Ishikawa (cell line): ENCODE results near the gene NECTIN1.

Source experiments
- CEBPB ChIP-seq: IDR thresholded peaks from 2 replicates; pipeline ENCODE4 v1.6.1; 2012
- CREB1 ChIP-seq: IDR thresholded peaks from 2 replicates; pipeline ENCODE4 v1.6.1; 2012; ENCODE audit warnings: low read depth
- EGR1 ChIP-seq: IDR thresholded peaks from 2 replicates; pipeline ENCODE4 v1.6.1; 2012
- EP300 ChIP-seq: IDR thresholded peaks from 2 replicates; pipeline ENCODE4 v1.6.1; 2012; ENCODE audit warnings: borderline replicate concordance
- FOXM1 ChIP-seq: IDR thresholded peaks from 2 replicates; pipeline ENCODE4 v1.6.1; 2012; ENCODE audit warnings: low read depth, borderline replicate concordance
- NFIC ChIP-seq: IDR thresholded peaks from 2 replicates; pipeline ENCODE4 v1.6.1; 2012
- RAD21 ChIP-seq: IDR thresholded peaks from 2 replicates; pipeline ENCODE4 v1.6.1; 2012; ENCODE audit warnings: low read depth
- TAF1 ChIP-seq: IDR thresholded peaks from 2 replicates; pipeline ENCODE4 v1.6.1; 2012; ENCODE audit warnings: low read depth, mild to moderate bottlenecking
- TCF12 ChIP-seq: IDR thresholded peaks from 2 replicates; pipeline ENCODE4 v1.6.1; 2012; ENCODE audit warnings: low read depth
- TEAD4 ChIP-seq: IDR thresholded peaks from 2 replicates; pipeline ENCODE4 v1.6.1; 2012
- YY1 ChIP-seq: IDR thresholded peaks from 2 replicates; pipeline ENCODE4 v1.6.1; 2012; ENCODE audit warnings: low read depth
- ZBTB7A ChIP-seq: IDR thresholded peaks from 2 replicates; pipeline ENCODE4 v1.6.1; 2012; ENCODE audit warnings: low read depth
- TF ChIP-seq, protein P1 (sequence below): IDR thresholded peaks from 2 replicates; pipeline ENCODE4 v1.6.1; 2012; ENCODE audit warnings: low read depth, mild to moderate bottlenecking
- TF ChIP-seq, protein P2 (sequence below): IDR thresholded peaks from 2 replicates; pipeline ENCODE4 v1.6.1; 2012
- TF ChIP-seq, protein P3 (sequence below): IDR thresholded peaks from 2 replicates; pipeline ENCODE4 v1.6.1; 2012

NECTIN1 gene

DNA sequence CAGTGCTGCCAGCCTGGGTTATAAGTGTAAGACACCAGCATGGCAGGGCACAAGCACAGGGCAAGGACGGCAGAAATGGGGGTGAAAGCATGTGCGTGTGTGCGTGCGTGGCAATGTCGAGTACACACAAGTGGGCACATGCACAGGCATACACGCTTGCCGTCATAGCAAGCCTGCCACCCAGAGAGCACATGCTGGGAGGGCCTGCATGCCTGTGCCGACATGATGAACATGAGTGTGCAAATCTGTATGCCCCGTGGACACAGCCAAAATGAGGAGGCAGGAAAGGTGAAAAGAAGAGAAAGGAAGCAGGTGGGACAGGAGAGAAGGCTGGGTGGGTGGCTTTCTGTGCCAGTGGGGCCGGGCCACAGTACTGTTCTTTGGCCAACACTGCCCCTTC is 62.9 kb downstream of the NECTIN1 start:
- TF ChIP-seq CEBPB, result no peak
- TF ChIP-seq EP300, result no peak
- no peak for TF ChIP-seq RAD21
- TF ChIP-seq, protein P1, sequence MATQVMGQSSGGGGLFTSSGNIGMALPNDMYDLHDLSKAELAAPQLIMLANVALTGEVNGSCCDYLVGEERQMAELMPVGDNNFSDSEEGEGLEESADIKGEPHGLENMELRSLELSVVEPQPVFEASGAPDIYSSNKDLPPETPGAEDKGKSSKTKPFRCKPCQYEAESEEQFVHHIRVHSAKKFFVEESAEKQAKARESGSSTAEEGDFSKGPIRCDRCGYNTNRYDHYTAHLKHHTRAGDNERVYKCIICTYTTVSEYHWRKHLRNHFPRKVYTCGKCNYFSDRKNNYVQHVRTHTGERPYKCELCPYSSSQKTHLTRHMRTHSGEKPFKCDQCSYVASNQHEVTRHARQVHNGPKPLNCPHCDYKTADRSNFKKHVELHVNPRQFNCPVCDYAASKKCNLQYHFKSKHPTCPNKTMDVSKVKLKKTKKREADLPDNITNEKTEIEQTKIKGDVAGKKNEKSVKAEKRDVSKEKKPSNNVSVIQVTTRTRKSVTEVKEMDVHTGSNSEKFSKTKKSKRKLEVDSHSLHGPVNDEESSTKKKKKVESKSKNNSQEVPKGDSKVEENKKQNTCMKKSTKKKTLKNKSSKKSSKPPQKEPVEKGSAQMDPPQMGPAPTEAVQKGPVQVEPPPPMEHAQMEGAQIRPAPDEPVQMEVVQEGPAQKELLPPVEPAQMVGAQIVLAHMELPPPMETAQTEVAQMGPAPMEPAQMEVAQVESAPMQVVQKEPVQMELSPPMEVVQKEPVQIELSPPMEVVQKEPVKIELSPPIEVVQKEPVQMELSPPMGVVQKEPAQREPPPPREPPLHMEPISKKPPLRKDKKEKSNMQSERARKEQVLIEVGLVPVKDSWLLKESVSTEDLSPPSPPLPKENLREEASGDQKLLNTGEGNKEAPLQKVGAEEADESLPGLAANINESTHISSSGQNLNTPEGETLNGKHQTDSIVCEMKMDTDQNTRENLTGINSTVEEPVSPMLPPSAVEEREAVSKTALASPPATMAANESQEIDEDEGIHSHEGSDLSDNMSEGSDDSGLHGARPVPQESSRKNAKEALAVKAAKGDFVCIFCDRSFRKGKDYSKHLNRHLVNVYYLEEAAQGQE, result no peak
- TF ChIP-seq ZBTB7A, result no peak
- no peak for TF ChIP-seq NFIC
- TF ChIP-seq, protein P2, sequence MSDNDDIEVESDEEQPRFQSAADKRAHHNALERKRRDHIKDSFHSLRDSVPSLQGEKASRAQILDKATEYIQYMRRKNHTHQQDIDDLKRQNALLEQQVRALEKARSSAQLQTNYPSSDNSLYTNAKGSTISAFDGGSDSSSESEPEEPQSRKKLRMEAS, result no peak
- no peak for TF ChIP-seq TEAD4
- no peak for TF ChIP-seq FOXM1
- no peak for TF ChIP-seq YY1
- TF ChIP-seq, protein P3, sequence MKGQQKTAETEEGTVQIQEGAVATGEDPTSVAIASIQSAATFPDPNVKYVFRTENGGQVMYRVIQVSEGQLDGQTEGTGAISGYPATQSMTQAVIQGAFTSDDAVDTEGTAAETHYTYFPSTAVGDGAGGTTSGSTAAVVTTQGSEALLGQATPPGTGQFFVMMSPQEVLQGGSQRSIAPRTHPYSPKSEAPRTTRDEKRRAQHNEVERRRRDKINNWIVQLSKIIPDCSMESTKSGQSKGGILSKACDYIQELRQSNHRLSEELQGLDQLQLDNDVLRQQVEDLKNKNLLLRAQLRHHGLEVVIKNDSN, result no peak
- TF ChIP-seq TCF12, result no peak
- TF ChIP-seq CREB1, result no peak
- no peak for TF ChIP-seq TAF1
- TF ChIP-seq EGR1, result no peak

DNA sequence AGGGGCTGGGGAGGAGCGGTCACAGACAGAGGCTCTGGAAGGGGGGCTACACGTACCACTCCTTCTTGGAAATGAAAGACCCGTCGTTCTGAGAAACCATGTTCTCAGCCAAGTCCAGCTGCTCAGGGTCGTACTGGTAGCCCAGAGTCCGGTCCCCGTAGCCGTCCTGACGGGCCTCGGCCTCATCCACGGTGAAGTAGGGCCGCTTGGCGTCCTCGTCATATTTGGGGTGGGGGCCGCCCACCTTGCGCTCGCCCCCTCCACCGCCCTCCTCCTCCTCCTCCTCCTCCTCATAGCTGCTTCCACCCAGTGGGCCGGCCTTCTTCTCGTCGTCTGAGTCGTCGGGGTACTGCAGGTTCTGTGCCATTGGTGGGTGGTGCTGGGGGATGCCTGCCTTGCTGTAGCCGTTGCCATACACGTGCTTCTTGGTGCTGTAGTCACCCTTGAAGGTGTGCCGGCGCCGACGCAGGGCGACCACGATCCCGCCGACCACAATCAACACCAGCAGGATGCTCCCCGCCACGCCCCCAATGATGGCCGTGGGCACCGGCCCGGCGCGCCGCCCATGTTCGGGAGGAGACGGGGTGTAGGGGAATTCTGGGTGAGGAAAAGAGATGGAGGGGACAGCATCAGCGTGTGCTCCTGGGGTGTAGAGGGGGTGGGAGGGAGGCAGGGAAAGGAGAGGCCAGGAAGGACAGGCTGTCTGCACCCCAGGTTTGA is 64.1 kb downstream of the NECTIN1 start:
- TF ChIP-seq CREB1, result no peak
- no peak for TF ChIP-seq TCF12
- TF ChIP-seq TEAD4, result no peak
- TF ChIP-seq TAF1, result no peak
- no peak for TF ChIP-seq RAD21
- no peak for TF ChIP-seq FOXM1
- TF ChIP-seq, protein P1, result no peak
- TF ChIP-seq EP300, result no peak
- TF ChIP-seq ZBTB7A, result no peak
- TF ChIP-seq, protein P2, result no peak
- no peak for TF ChIP-seq CEBPB

DNA sequence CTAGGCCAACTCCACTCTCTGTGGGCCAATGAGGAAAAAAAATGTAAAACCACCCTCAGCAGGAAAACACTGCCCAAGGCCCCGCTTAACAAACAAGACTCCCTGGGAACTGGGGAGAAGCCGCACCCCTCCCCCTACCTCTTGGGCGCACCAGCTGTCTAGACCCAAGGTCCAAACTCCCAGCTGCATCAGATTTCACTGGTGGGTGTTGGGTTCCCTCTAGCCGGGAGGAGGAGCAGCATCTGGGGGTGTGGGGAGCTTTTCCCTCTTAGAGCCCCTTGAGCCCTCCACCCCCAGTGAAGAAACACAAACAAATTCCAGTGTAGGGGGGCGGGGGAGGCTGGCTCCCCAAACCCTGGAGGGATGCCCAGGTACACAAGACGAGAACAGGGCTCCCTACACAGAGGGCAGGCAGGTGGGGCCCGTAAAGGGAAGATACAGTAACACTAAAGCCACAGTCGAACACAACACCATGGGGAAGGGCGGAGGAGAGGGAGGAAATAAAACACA is 64.9 kb downstream of the NECTIN1 start:
- TF ChIP-seq TAF1, result no peak
- TF ChIP-seq EGR1, result no peak
- TF ChIP-seq, protein P3, result no peak
- no peak for TF ChIP-seq YY1
- TF ChIP-seq CEBPB, result no peak
- TF ChIP-seq, protein P1, result no peak
- TF ChIP-seq ZBTB7A, result no peak
- no peak for TF ChIP-seq TEAD4
- no peak for TF ChIP-seq EP300
- TF ChIP-seq, protein P2, result no peak
- no peak for TF ChIP-seq CREB1
- TF ChIP-seq TCF12, result no peak
- TF ChIP-seq RAD21, result no peak
- no peak for TF ChIP-seq FOXM1
- TF ChIP-seq NFIC, result no peak

DNA sequence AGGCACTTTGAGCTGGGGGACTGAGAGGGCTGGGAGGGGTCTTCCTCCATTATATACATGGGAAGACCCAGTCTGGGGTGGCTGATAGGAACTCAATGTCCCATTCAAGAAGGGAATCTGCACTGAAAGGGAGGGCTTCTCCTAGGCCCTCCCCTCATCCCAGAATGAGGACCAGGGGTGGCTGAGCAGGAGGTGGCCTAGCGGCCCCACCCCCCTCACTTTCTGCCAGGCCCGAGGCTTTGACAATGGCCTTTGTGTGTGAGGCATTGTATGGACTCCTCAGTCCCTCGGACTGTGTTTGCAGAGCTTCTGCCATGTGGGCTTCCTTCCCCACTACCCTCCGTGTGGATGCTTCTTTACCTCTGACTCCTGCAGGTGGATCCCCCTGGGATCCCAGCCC is 65.7 kb downstream of the NECTIN1 start:
- TF ChIP-seq, protein P2, result no peak
- TF ChIP-seq ZBTB7A (no peak), FOXM1 (no peak), EP300 (no peak), TEAD4 (no peak), CREB1 (no peak), EGR1 (no peak), TCF12 (no peak), NFIC (no peak), RAD21 (no peak), CEBPB (no peak), YY1 (no peak), TAF1 (no peak)
- TF ChIP-seq, protein P1, result no peak
- TF ChIP-seq, protein P3, result no peak
